Measurements from ENCODE around the gene TBC1D1.

TBC1D1 gene

GRCh38 chr4:37978248-37978924, 87.5 kb downstream of the TBC1D1 start (continued):
- TF ChIP-seq ARNTL (CRISPR knock-in tag; IDR thresholded peaks at IDR 0.05; ENCODE audit: borderline replicate concordance, low read depth): no peak
- TF ChIP-seq PATZ1 (CRISPR knock-in tag; IDR thresholded peaks at IDR 0.05; ENCODE audit: borderline replicate concordance): no peak
- no peak for TF ChIP-seq ZFP3 (CRISPR knock-in tag; IDR thresholded peaks at IDR 0.05)
- no peak for TF ChIP-seq ZNF8 (CRISPR knock-in tag; IDR thresholded peaks at IDR 0.05)
- no peak for TF ChIP-seq TOX (CRISPR knock-in tag; IDR thresholded peaks at IDR 0.05; ENCODE audit: borderline replicate concordance)
- TF ChIP-seq OSR1 (CRISPR knock-in tag; IDR thresholded peaks at IDR 0.05): no peak
- no peak for TF ChIP-seq ZFP30 (CRISPR knock-in tag; IDR thresholded peaks at IDR 0.05)

GRCh38 chr4:37980246-37980645, 89.4 kb downstream of the TBC1D1 start:
- ATAC-seq: no peak
- TF ChIP-seq TOX (CRISPR knock-in tag; IDR thresholded peaks at IDR 0.05; ENCODE audit: borderline replicate concordance) (no peak), ZNF70 (CRISPR knock-in tag; IDR thresholded peaks at IDR 0.05) (no peak), ARNTL (CRISPR knock-in tag; IDR thresholded peaks at IDR 0.05; ENCODE audit: borderline replicate concordance, low read depth) (no peak), ZNF565 (CRISPR knock-in tag; conservative IDR thresholded peaks at IDR 0.05; ENCODE audit: low read depth) (no peak), PPARA (CRISPR knock-in tag; IDR thresholded peaks at IDR 0.05; ENCODE audit: borderline replicate concordance) (no peak), ZFP3 (CRISPR knock-in tag; IDR thresholded peaks at IDR 0.05) (no peak)

- TF ChIP-seq BACH2 (CRISPR knock-in tag; IDR thresholded peaks at IDR 0.05; ENCODE audit: borderline replicate concordance) (no peak), OSR1 (CRISPR knock-in tag; IDR thresholded peaks at IDR 0.05) (no peak), ZNF70 (CRISPR knock-in tag; IDR thresholded peaks at IDR 0.05) (no peak), ZNF8 (CRISPR knock-in tag; IDR thresholded peaks at IDR 0.05) (no peak), POU6F1 (CRISPR knock-in tag; IDR thresholded peaks at IDR 0.05; ENCODE audit: borderline replicate concordance, low read depth) (no peak)
- no peak for ATAC-seq
Measured at GRCh38 chr4:37981425-37981824, 90.5 kb downstream of the TBC1D1 start.

GRCh38 chr4:37981844-37982720, 91.2 kb downstream of the TBC1D1 start:
- peak; percentile 62 for ATAC-seq
- no peak for TF ChIP-seq SNAI2 (CRISPR knock-in tag; IDR thresholded peaks at IDR 0.05)
- no peak for TF ChIP-seq OSR1 (CRISPR knock-in tag; IDR thresholded peaks at IDR 0.05)
- TF ChIP-seq RARB (CRISPR knock-in tag; IDR thresholded peaks at IDR 0.05): no peak
- no peak for TF ChIP-seq ISL1 (CRISPR knock-in tag; IDR thresholded peaks at IDR 0.05)
- TF ChIP-seq ZNF70 (CRISPR knock-in tag; IDR thresholded peaks at IDR 0.05): no peak
- no peak for TF ChIP-seq TSHZ2 (CRISPR knock-in tag; IDR thresholded peaks at IDR 0.05)

GRCh38 chr4:37982736-37983135, 91.9 kb downstream of the TBC1D1 start:
- no peak for ATAC-seq
- TF ChIP-seq CSRNP3 (CRISPR knock-in tag; IDR thresholded peaks at IDR 0.05) (no peak), CSDC2 (CRISPR knock-in tag; IDR thresholded peaks at IDR 0.05) (no peak), ZNF565 (CRISPR knock-in tag; conservative IDR thresholded peaks at IDR 0.05; ENCODE audit: low read depth) (no peak), SNAI2 (CRISPR knock-in tag; IDR thresholded peaks at IDR 0.05) (no peak), TCF4 (CRISPR knock-in tag; IDR thresholded peaks at IDR 0.05; ENCODE audit: borderline replicate concordance) (no peak), ZFP3 (CRISPR knock-in tag; IDR thresholded peaks at IDR 0.05) (no peak), ISL1 (CRISPR knock-in tag; IDR thresholded peaks at IDR 0.05) (no peak), POU6F1 (CRISPR knock-in tag; IDR thresholded peaks at IDR 0.05; ENCODE audit: borderline replicate concordance, low read depth) (no peak), OSR1 (CRISPR knock-in tag; IDR thresholded peaks at IDR 0.05) (no peak), ESRRG (CRISPR knock-in tag; IDR thresholded peaks at IDR 0.05) (no peak), ZC3H10 (CRISPR knock-in tag; IDR thresholded peaks at IDR 0.05) (no peak), RARB (CRISPR knock-in tag; IDR thresholded peaks at IDR 0.05) (no peak), ZNF70 (CRISPR knock-in tag; IDR thresholded peaks at IDR 0.05) (no peak), PPARA (CRISPR knock-in tag; IDR thresholded peaks at IDR 0.05; ENCODE audit: borderline replicate concordance) (no peak)
